ENCODE data around the gene C16orf82. TPM values are rescaled to one million over a fixed set of nuclear protein-coding genes. Genes with fewer than 3 reads are reported as not detected.

The C16orf82 gene
- total RNA-seq, 2 experiments from 2014 or later, result not detected

GRCh38 chr16:27108051-27108770 lies 41.5 kb downstream of the C16orf82 start:
- no peak for DNase-seq
- Mint-ChIP-seq H3K27ac (no peak overlapping the region), H3K36me3 (no peaks in the 10 kb centered on the region), H3K4me1 (peaks cover 3% of the 10 kb centered on the region), H3K27me3 (peaks cover 9% of the 10 kb centered on the region), H3K9me3 (peaks cover 2% of the 10 kb centered on the region), H3K4me3 (no peak overlapping the region)

DNA sequence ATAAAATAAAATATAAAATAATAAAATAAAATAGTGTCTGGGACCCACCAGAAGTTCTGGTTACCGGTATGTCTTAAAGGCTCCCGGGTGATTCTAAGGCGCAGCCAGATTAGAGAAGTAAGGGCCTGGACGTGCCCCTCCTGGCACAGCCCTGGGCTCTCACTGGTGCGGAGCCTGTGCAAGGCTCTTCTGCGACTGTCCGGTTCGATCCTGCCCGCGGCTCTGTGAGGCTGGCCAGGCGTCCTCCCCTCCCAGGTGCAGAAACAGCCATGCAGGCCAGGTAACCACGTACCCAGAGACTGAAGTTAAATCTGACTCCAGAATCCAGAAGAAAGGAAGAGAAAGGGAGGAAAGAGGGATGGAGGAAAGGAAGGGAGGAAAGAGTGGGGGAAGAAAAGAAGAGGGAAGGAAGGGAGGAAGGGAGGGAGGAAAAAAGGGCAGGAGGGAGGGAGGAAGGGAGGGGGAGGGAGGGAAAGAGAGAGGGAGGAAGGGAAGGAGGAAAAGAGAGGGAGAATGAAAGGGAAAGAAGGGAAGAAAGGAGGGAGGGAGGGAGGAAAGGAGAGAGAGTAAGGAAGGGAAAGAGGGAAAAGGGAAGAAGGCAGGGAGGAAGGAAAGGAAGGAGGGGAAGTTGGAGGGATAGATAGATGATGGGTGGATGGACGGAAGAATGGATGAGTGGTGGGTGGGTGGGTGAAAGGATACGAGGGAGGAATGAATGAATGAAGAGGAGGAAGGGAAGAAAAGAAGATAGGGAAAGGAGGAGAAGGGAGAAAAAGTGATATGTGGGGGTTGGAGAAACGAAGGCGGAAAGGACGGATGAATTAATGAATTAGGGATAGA lies 42.3 kb downstream of the C16orf82 start:
- Mint-ChIP-seq H3K36me3 (no peaks in the 10 kb centered on the region), H3K4me1 (peaks cover 3% of the 10 kb centered on the region)

GRCh38 chr16:27109666-27110523 lies 43.2 kb downstream of the C16orf82 start:
- Mint-ChIP-seq H3K4me3 (peak overlapping the region; percentile 74), H3K4me1 (peaks cover 3% of the 10 kb centered on the region), H3K27me3 (peaks cover 9% of the 10 kb centered on the region), H3K9me3 (no peaks in the 10 kb centered on the region), H3K27ac (no peak overlapping the region), H3K36me3 (no peaks in the 10 kb centered on the region)
- DNase-seq, result peak; percentile 87

More for the DNA sequence above, 42.3 kb downstream of the C16orf82 start:
- Mint-ChIP-seq H3K4me3 (peak overlapping the region; percentile 74), H3K9me3 (no peaks in the 10 kb centered on the region), H3K27ac (no peak overlapping the region), H3K27me3 (peaks cover 9% of the 10 kb centered on the region)
- no peak for DNase-seq

DNA sequence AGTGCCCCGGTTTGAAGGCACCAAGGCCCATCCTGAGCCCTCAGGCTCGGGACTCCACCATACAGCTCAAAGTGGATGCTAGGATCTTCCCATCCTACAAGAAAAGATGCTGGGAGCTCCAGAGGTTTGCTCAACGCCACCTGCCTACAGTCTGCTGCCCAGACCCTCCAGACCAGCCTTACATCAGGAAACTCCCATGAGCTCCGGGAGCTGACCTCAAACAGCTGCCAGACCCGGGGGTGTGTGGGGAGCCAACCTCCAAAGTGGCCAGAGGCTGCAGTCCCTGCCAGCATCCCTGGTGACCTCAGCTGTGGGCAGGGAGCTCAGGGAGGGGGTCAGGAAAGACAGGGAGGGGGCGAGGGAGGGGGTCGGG lies 43.8 kb downstream of the C16orf82 start:
- H3K36me3 Mint-ChIP-seq, result no peaks in the 10 kb centered on the region
- H3K9me3 Mint-ChIP-seq, result no peaks in the 10 kb centered on the region
- peaks cover 9% of the 10 kb centered on the region for H3K27me3 Mint-ChIP-seq
- peaks cover 3% of the 10 kb centered on the region for H3K4me1 Mint-ChIP-seq
- no peak overlapping the region for H3K4me3 Mint-ChIP-seq
- no peak for DNase-seq
- no peak overlapping the region for H3K27ac Mint-ChIP-seq

GRCh38 chr16:27111486-27111885 lies 44.8 kb downstream of the C16orf82 start:
- Mint-ChIP-seq H3K36me3 (no peaks in the 10 kb centered on the region), H3K9me3 (peaks cover 5% of the 10 kb centered on the region), H3K4me1 (peaks cover 3% of the 10 kb centered on the region), H3K4me3 (no peak overlapping the region), H3K27me3 (peaks cover 13% of the 10 kb centered on the region), H3K27ac (no peak overlapping the region)
- no peak for DNase-seq

DNA sequence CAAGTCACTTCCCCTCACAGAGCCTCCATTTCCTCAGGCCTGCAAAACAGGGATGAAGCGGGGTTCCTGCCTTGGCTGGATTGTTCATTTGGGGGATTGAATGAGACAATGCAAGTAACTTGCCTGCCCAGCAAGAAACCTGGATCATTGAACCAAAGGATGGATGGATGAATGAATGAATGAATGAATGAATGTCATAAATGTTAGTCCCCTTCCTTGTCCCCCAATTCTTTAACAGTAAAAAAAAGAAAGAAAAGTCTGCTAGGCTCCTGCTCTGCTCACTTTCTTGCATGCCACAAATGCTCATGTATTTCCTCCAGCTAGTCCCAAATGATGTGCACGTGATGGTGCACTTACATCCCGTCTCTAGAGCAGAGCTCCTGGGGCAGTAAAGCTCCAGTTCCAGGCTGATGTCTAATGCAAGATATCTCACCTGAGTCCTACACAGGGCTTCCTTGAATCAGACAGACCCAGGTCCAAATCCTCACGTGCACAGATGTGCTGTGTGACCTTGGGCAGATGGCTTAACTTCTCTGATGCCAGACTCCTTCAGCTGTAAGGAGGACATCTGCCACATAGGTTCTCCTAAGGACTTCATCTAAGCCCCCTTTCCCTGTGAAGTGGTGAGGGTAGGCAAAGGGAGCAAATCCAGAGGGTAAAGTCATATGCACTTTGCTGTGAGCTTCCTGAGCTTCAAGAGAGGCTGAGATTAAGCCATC lies 45.5 kb downstream of the C16orf82 start:
- Mint-ChIP-seq H3K36me3 (no peaks in the 10 kb centered on the region), H3K9me3 (peaks cover 5% of the 10 kb centered on the region), H3K4me1 (peaks cover 3% of the 10 kb centered on the region), H3K4me3 (no peak overlapping the region), H3K27me3 (peaks cover 16% of the 10 kb centered on the region), H3K27ac (no peak overlapping the region)
- no peak for DNase-seq

DNA sequence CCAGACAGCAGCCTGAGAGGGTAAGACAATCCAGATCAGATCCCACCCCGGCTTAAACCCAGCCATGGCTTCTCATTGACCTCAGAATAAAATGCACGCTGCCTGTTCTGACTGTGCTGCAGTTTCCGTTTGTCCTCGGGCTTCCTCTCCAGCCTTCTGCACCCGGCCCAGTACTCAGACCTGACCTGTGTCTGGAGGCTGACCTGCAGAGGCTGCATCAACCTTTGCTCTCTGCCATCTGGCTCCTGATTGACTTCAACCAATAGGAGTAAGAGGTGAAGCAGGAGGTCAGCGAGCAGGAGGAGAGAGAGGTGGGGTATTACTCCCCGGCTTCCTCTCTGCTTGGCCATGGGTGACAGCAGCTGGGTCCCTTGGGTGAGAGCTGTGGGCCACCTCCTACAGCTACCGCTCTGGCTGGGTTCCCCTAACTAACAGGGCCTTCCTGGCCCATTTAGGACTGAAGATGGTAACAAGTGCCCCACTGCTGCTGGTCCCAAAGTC lies 46.7 kb downstream of the C16orf82 start:
- DNase-seq, result no peak
- Mint-ChIP-seq H3K27me3 (peaks cover 13% of the 10 kb centered on the region), H3K27ac (no peak overlapping the region), H3K9me3 (peaks cover 5% of the 10 kb centered on the region), H3K36me3 (no peaks in the 10 kb centered on the region), H3K4me1 (peaks cover 3% of the 10 kb centered on the region), H3K4me3 (no peak overlapping the region)

DNA sequence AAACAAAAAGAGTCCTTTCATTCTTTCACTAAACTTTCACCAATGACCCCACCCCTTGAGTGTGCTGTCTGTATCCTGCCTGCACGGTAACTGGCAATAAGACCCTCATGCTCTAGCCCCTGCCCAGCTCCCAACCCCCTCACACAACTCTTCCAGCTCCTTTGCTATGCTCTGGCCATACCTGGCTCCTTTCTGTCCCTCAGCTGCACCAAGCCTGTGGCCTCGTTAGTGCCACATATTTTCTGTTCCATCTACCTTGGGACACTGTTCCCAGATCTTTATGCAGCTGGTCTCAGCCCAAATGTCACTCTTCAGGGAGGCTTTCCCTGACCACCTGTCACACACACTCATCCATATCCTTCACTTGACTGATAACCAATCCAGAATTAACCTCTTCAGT lies 47.3 kb downstream of the C16orf82 start:
- Mint-ChIP-seq H3K27me3 (peaks cover 10% of the 10 kb centered on the region), H3K27ac (no peak overlapping the region), H3K36me3 (no peaks in the 10 kb centered on the region), H3K4me1 (peaks cover 3% of the 10 kb centered on the region), H3K9me3 (peaks cover 5% of the 10 kb centered on the region), H3K4me3 (no peak overlapping the region)
- no peak for DNase-seq

GRCh38 chr16:27118526-27118925 lies 51.8 kb downstream of the C16orf82 start:
- no peak for DNase-seq
- peaks cover 4% of the 10 kb centered on the region for H3K36me3 Mint-ChIP-seq
- H3K4me3 Mint-ChIP-seq, result no peak overlapping the region
- H3K27ac Mint-ChIP-seq, result no peak overlapping the region
- peaks cover 10% of the 10 kb centered on the region for H3K27me3 Mint-ChIP-seq
- peaks cover 13% of the 10 kb centered on the region for H3K9me3 Mint-ChIP-seq
- H3K4me1 Mint-ChIP-seq, result no peaks in the 10 kb centered on the region

Other genes with a start within 250 kb of the C16orf82 start
- gene KDM8, start 136.6 kb downstream of the C16orf82 start, total RNA-seq, result 10 to 100 TPM in 1 of 2 experiments, 1 to 10 TPM in 1; 9.9 to 12.2 TPM
- gene NSMCE1, start 201.8 kb downstream of the C16orf82 start, total RNA-seq, result 100 to 1,000 TPM; 133 to 146 TPM
- gene IL4R, start 247.0 kb downstream of the C16orf82 start, total RNA-seq, result 100 to 1,000 TPM; 183 to 190 TPM

Measured in activated naive CD8-positive, alpha-beta T cell treated with anti-CD3 and anti-CD28 coated beads for 36 hours (primary cell).